H4 (cell line): ENCODE results near the gene MRGPRF. TPM values are rescaled to one million over a fixed set of nuclear protein-coding genes. Genes with fewer than 3 reads are reported as not detected.
A peak's percentile ranks its signal among the peaks of the same experiment; 100 is the strongest.

ENCODE experiments used
- DNase-seq: peaks from one replicate; pipeline ENCODE4 v3.0.0-alpha.2; 2015; ENCODE audit warnings: low spot score
- total RNA-seq: library from RNA; depleted of rRNA; stranded (reverse); fragments of >200 nt; shearing (Covaris generic); gene quantifications from 2 replicates; pipeline ENCODE4 v1.2.3, GENCODE V29; 2014; rRNA removed

The MRGPRF gene, protein sequence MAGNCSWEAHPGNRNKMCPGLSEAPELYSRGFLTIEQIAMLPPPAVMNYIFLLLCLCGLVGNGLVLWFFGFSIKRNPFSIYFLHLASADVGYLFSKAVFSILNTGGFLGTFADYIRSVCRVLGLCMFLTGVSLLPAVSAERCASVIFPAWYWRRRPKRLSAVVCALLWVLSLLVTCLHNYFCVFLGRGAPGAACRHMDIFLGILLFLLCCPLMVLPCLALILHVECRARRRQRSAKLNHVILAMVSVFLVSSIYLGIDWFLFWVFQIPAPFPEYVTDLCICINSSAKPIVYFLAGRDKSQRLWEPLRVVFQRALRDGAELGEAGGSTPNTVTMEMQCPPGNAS
- total RNA-seq = not detected in 2 replicates

GRCh38 chr11:69013009-69013951, at the start of gene MRGPRF:
Gene MRGPRF, minus strand, starts transcription at chr11:69013246. Its CDS starts 3,345 bp downstream, at chr11:69009901.
- DNase-seq = no peak

DNA sequence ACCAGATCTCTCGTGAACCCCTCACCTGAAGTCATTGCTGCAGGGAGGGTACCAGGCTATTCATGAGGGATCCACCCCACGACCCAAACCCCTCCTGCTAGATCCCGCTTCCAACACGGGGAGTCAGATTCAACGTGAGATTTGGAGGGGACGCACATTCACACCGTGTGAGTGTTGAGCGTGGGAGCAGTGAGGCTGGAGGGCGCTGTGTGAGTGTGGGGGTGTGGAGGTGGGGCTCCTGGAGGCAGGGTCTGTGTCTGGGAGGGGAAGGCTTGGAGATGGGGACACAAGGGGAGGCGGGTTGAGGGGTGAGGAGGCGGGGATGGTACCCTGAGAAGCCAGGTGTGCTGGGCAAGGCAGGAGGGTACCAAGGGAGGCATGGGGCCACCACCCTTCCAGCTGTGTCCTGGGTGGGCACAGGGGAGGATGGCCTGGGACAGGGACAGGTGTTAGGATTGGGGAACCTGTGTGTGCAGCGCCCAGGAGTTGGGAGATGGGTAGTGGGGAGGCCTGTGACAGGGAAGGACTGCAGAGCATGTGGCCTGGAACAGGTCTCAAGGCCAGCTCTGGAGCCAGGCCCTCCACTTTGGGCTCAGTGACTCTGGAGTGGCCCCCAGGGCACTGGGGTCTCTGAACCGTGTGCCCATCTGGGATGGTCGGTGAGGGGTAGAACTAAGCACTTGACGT, 49.3 kb upstream of the MRGPRF start:
- no peak for DNase-seq

GRCh38 chr11:69061713-69062053, 48.6 kb upstream of the MRGPRF start:
- no peak for DNase-seq

DNA sequence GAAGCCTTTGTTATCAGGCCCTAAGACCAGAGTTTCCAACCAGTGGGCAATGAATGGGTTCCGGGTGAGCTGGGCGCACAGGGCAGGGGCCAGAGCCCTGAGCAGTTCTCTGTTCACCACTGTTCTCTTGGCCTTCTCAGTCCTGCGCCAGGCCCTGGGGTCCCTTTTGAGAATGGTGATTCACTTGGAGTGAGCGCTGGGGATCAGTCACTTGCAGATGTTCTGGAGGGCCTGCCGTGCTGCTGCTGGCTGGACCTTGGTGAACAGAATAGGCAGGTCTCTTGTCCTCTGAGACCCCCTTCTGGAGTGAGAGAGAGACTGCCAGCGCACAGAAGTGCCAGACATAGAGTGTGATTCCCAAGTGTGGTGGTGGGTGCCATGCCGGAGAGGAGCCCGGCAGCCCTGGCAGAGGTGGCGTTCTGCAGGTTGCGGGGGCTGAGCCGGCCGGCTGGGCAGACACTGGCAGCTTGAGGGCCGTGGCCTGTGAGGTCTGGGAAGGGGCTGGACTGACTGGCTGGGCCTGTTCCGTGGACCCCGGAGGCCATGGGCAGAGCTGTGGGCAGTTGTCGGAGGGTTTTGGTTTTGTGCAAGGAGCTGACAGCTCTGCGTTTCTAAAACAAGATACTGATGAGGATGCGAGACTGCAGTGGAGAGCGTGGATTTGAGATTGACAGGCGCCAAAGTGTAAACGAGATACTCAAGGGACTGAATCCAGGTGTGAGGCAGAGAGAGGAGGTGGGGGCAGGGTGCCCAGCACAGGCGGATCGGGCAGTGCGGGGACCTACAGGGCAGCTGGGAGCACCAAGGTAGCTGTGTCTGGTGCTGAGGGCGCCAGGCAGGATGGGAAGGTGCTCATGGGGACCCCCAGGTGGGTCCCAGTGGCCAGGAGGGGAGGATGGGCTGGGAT, 48.0 kb upstream of the MRGPRF start:
- no peak for DNase-seq

DNA sequence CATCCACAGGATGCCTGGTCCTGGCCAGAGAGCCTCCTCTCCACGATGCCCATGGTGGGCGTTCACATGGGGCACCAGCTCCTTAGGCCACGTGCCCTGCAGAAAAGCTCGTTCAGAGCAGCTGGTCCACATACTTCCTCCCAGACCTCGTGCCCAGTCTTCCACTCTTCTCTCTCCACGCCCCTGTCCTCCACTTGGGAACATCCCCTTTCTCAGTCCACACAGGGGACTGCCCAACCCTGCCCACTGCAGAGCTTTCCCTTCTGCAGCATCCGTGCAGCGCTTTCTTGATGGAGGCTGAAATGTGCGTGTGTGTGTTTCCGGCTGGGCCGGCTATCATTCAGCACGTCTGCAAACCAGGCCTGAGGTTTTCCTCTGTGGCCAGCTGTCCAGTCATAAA, 46.9 kb upstream of the MRGPRF start:
- no peak for DNase-seq

GRCh38 chr11:69059429-69059828, 46.4 kb upstream of the MRGPRF start:
- DNase-seq = no peak

DNA sequence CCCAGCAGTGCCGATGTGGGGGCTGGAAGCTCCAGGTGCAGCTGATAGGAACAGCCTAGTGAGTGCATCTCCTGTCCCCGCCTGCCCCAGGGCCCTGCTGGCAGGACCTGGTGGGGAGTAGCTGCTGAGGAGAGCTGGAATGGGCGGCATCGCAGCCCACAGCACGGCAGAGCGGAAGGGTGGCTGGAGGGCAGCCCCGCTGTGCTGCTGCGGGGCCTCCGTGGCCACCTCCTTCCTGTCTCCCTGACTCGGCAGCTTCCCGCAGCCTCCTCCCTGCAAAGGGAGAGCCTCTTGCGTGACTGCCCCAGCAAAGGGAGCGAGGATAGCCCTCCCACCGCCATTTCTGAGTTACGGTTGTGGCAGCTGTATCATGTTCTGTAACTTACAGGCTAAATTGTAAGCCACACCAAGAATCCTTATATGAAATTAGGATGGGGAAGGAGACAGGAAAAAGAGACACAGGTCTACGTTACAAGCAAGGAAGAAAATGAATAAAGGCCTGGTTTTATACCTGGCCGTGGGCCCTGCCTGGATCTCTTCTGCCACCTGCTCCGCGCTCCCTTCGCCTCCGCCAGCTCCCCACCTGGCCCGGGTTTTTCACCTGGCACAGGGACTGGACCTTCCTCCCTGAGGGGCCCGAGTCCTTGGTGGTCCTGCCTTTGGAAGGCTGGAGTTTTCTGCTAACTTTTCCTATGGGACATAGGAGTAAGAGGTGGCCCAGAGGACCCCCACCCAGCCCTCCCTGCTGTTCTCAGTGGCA, 45.6 kb upstream of the MRGPRF start:
- no peak for DNase-seq

DNA sequence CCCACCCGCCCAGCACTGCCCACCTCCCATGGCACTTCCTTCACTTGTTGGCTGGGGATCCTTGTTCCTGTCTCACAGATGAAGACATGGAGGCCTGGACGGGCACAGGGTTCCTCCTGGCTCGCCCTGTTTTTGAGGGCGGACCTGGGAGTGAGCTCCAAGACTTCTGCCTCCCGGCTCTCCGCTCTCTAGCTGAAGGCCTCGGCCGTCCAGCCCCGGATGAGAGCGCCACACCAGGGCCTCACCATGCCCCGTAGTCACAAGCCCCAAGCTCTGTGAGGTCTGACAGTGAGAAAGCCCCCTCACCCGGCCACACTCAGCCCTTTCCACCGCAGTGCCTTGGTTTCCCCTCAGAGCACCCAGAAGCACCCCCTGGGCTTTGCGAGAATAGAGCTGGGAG, 44.8 kb upstream of the MRGPRF start:
- DNase-seq = no peak

DNA sequence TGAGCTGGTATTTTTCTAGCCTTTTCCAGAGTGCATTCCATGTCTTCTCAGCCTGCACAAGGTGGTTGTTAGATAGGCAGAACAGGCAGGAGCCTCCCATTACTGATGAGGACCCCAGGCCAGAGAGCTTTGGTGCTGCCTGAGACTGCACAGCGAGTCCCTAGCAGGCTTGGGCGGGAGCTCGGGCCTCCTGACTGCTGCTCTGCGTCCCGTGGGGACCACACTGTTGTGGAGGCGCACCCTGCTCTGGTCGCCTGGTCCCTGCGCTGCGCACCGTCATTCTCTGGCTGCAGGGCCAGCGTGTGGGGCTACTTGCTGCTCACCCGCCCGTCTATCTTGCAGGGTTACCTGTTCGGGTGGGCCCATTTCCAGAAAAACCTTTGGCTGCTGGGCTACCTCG, 44.2 kb upstream of the MRGPRF start:
- DNase-seq = no peak

DNA sequence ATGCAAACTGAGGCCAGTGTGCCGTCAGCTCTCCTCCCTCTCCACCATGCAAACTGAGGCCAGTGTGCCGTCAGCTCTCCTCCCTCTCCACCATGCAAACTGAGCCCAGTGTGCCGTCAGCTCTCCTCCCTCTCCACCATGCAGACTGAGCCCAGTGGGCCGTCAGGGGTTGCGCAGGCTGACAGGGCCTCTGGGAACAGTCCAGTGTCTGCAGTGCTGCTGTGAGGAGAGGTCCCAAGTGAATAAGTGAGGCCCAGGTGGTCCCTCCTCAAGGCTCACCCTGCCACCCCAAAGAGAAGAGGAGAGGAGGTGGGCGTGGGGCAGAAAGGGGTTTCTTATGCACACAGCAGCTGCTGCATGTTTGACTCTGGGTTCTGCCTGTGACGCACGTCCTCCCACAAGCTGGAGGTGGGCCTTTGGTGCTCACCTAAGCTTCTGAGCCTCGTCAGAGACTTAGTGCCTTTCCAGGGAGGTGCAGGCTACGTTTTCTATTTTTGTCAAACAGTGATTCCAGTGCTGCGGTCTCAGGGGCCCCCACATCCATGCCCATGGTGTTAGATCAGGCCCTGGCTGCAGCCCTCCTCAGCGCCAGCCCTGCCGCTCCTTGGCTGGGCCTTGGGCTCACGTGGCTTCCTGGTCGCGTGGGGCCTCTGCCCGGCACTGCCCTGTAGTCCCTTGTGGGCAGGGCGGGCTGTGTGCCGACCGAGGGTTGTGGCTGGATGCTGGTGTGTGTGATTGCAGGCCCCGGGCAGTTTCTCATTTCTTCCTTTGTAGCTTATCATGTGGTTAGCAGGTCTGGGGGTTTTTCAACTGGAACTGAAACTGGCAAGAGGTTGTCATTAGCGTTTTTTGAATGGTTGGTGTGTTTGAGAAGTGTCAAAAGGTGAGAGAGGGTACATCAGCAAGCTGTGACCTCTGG, 42.8 kb upstream of the MRGPRF start:
- DNase-seq = peak; percentile 35

- DNase-seq = no peak
Observed at GRCh38 chr11:69055212-69055586, 42.2 kb upstream of the MRGPRF start.

DNA sequence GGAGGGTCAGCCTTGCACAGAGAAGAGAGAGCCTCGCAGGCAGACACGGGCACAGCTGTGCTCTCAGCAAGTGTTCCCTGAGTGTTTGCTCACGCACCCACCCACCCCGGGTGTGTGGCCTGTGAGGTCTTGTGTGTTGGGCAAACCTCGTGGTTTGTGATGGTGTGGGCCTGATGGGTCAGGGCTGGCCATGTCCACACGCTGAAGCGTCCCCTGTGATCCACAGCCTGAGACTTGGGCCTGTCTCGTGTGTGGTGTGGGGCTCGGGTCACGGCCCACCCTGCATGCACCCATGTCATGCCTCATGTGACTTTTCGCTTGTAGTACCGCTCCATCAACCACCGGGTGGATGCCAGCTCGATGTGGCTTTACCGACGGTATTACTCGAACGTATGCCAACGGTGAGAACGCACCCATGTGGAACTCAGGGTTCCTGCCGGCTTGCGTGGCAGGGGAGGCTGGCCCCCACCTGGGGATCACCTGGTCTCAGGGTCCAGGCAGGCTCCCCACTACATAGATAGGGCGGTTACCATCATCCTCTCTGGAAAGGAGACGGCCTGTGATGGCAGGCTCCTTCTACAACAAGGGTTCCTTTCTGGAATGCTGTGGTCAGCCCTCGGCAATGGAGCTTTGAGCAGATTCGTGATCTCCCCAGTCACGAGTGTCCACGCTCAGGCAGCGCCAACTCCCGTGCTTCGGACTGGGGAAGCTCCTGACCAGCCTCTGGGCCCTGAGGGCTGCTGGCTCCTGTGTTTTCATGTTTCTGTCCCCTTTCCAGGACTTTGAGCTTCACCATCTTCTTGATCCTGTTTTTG, 41.6 kb upstream of the MRGPRF start:
- no peak for DNase-seq

DNA sequence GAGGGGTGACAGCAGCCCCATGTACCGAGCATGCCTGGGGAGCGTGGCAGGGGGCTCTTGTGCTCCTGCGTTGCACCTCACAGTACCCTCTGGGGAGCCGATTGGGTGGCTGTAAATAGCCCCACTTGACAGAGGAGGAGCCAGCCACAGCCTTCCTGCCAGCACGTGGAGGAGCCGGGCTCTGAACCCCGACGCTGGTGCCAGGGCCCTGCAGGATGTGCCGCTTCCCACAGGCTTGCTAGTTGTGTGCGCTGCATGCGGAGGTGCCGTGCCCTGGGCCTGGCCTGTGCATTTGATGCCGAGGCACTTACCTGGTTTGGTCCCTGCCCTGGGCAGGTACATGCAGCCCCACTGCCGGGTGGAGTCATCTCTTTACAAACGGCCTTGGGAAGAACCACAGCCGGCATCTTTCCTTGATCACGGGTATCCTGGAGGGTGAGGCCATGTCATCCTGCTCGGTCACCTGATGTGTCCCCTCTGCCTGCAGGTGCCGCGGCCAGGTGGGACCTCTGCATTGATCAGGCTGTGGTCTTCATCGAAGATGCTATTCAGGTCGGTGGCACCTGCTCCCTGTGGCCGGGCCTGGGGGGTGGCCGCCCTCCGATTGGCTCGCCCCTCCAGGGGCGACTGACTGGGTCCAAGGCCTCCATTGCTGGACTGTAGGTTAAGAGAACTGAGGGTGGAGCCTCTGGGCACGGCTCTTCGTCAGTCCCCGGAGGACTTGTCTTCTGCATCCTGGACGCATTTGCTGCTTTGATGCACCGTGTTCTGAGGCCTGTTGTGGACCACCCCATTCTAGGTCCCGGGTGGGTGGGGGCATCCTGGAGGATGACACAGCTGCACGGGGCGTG, 40.7 kb upstream of the MRGPRF start:
- no peak for DNase-seq

DNA sequence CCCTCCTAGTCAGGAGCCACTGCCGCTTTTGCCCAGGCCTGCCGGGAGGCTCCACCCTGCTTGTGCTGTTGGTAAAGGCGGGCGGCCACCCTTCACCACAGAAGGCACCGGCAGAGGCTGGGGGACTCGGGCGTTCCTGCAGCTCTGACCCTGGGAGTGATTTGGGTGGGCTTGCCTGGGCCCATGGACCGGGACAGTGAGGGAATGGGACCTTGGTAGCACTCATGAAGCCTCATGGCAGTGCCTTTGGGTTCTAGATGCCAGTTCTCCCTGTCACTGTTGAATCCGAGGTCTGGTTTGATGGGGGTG, 40.1 kb upstream of the MRGPRF start:
- no peak for DNase-seq

- DNase-seq = no peak
Observed at GRCh38 chr11:69052343-69053168, 39.5 kb upstream of the MRGPRF start.

GRCh38 chr11:69051381-69052342, 38.6 kb upstream of the MRGPRF start:
- no peak for DNase-seq
